Measurements from ENCODE around the gene PRF1.

GRCh38 chr10:70568781-70569495, 33.6 kb downstream of the PRF1 start:
- TF ChIP-seq CTCF (IDR thresholded peaks at IDR 0.05) (no peak), POLR2A (IDR thresholded peaks at IDR 0.05) (no peak)
